ENCODE results near the gene GCNT1. TPM values are rescaled to one million over a fixed set of nuclear protein-coding genes. Genes with fewer than 3 reads are reported as not detected.

The GCNT1 gene
- total and polyA plus RNA-seq, 2 of the 4 experiments (the other 2 are of a cell fraction): 12.5 to 46.6 TPM

DNA sequence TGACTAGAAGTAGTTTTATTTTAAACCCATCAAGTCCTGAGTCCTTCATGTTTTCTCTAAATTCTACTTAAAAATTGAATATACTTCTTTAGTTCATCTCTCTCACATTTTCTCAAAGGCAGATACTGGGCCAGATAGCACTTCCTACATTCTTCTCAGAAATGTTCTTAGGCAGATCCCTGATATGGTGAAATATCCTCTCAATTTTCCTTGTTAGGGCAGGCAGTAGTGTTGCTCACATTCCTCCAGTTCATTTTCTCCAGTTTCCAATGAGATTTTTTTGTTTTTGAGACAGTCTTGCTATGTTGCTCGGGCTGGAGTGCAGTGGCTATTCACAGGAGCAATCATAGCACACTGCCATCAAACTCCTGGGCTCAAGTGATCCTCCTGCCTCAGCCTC is 5.7 kb downstream of the GCNT1 start:
- in situ Hi-C loops (cut with MboI; ENCODE audit: low sequenced_read_pairs): no loop called here
- H4K5ac ChIP-seq (ENCODE audit: low read depth, low read length): no peak overlapping the region
- no peak overlapping the region for H3K56ac ChIP-seq (ENCODE audit: extremely low read depth, insufficient read depth, low read length)
- no peak overlapping the region for H2BK20ac ChIP-seq (ENCODE audit: low read depth, low read length)
- H3K9me3 ChIP-seq (ENCODE audit: control insufficient read depth, insufficient read depth, low read length): no peaks in the 10 kb centered on the region
- dilution Hi-C loops (cut with HindIII; ENCODE audit: low sequenced_read_pairs, unreplicated experiment): no loop called here
- H3K36me3 ChIP-seq (ENCODE audit: control insufficient read depth, insufficient read depth, low read length): no peaks in the 10 kb centered on the region; the same call in 1 of the 2 replicates
- no peak overlapping the region for H3K27ac ChIP-seq (ENCODE audit: insufficient read depth, low read length)
- peaks cover 3% of the 10 kb centered on the region; the same call in 1 of the 2 replicates for H3K9me1 ChIP-seq (ENCODE audit: insufficient read depth, low read length)
- no peak for DNase-seq
- no TSS peak for BruUV-seq (replicated peaks)
- no peak overlapping the region for H3K4ac ChIP-seq (ENCODE audit: low read depth, low read length)
- no peak overlapping the region for H3K18ac ChIP-seq (ENCODE audit: low read depth, low read length)
- H2AK9ac ChIP-seq (replicated peaks; ENCODE audit: low read depth, low read length, poor library complexity): no peak overlapping the region
- H3K23ac ChIP-seq (ENCODE audit: low read depth, low read length): no peak overlapping the region
- no peak for ATAC-seq (ENCODE audit: low read depth)
- no peaks in the 10 kb centered on the region for H3K27me3 ChIP-seq (ENCODE audit: control insufficient read depth, insufficient read depth, low read length)
- intact Hi-C loops (cut with micrococcal nuclease): no loop called here
- no peak overlapping the region for H3K4me2 ChIP-seq (ENCODE audit: low read depth, low read length)
- ChIA-PET POLR2A (ENCODE audit: unreplicated experiment) (no interaction called here), CTCF (no interaction called here)
- no peak overlapping the region for H2BK15ac ChIP-seq (ENCODE audit: low read depth, low read length)
- H2AFZ ChIP-seq (replicated peaks; ENCODE audit: low read length, poor library complexity): no peak overlapping the region
- H3K14ac ChIP-seq (replicated peaks; ENCODE audit: low read depth, low read length): no peak overlapping the region
- no peak overlapping the region for H2BK120ac ChIP-seq (ENCODE audit: low read depth, low read length)
- H3K4me1 ChIP-seq (ENCODE audit: control insufficient read depth, insufficient read depth, low read length): peaks cover 5% of the 10 kb centered on the region; the same call in 1 of the 2 replicates
- peaks cover 3 to 12% of the 10 kb centered on the region in 2 experiments; a peak in 1 of 4 replicates for H3K79me1 ChIP-seq (ENCODE audit: low read depth in 1 of 2, low read length in 2 of 2)
- no peaks in the 10 kb centered on the region for H4K20me1 ChIP-seq (ENCODE audit: insufficient read depth, low read length)
- no peak overlapping the region for H3K4me3 ChIP-seq (ENCODE audit: insufficient read depth, low read depth, low read length)
- H3K9ac ChIP-seq (ENCODE audit: low read depth, low read length): no peak overlapping the region
- no peak overlapping the region for H2AK5ac ChIP-seq (ENCODE audit: low read depth, low read length)
- no CpG with 5 or more reads among the region's 1 CpG for WGBS, 2 experiments (ENCODE audit: extremely low coverage in 2 of 2, insufficient read length in 1 of 2)
- no peak overlapping the region for H4K91ac ChIP-seq (ENCODE audit: insufficient read depth, low read depth, low read length)
- no peak overlapping the region for H2BK5ac ChIP-seq (ENCODE audit: low read depth, low read length, poor library complexity, severe bottlenecking)
- H4K8ac ChIP-seq (ENCODE audit: low read depth in 2 of 2, low read length in 2 of 2): no peak overlapping the region
- TF ChIP-seq SMC3 (IDR thresholded peaks at IDR 0.05; ENCODE audit: low read depth, low read length) (no peak), MAFK (IDR thresholded peaks at IDR 0.05; ENCODE audit: low read depth, low read length) (no peak), RFX5 (IDR thresholded peaks at IDR 0.05; ENCODE audit: low read depth, low read length) (no peak), MAZ (IDR thresholded peaks at IDR 0.05; ENCODE audit: borderline replicate concordance, low read depth, low read length) (no peak), FOS (IDR thresholded peaks at IDR 0.05; ENCODE audit: low read depth, low read length) (no peak), RCOR1 (IDR thresholded peaks at IDR 0.05; ENCODE audit: insufficient replicate concordance, low read length) (no peak), RAD21 (IDR thresholded peaks at IDR 0.05; ENCODE audit: low read length) (no peak), CHD1 (IDR thresholded peaks at IDR 0.05; ENCODE audit: low read depth, low read length) (no peak), NFE2L2 (IDR thresholded peaks at IDR 0.05; ENCODE audit: low read depth, low read length) (no peak), BHLHE40 (IDR thresholded peaks at IDR 0.05; ENCODE audit: low read depth, low read length) (no peak), CEBPB (IDR thresholded peaks at IDR 0.05; ENCODE audit: low read depth, low read length) (no peak)
- TF ChIP-seq, protein P1, sequence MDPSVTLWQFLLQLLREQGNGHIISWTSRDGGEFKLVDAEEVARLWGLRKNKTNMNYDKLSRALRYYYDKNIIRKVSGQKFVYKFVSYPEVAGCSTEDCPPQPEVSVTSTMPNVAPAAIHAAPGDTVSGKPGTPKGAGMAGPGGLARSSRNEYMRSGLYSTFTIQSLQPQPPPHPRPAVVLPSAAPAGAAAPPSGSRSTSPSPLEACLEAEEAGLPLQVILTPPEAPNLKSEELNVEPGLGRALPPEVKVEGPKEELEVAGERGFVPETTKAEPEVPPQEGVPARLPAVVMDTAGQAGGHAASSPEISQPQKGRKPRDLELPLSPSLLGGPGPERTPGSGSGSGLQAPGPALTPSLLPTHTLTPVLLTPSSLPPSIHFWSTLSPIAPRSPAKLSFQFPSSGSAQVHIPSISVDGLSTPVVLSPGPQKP (IDR thresholded peaks at IDR 0.05; ENCODE audit: borderline replicate concordance, low read depth, low read length): no peak
- TF ChIP-seq, protein P2, sequence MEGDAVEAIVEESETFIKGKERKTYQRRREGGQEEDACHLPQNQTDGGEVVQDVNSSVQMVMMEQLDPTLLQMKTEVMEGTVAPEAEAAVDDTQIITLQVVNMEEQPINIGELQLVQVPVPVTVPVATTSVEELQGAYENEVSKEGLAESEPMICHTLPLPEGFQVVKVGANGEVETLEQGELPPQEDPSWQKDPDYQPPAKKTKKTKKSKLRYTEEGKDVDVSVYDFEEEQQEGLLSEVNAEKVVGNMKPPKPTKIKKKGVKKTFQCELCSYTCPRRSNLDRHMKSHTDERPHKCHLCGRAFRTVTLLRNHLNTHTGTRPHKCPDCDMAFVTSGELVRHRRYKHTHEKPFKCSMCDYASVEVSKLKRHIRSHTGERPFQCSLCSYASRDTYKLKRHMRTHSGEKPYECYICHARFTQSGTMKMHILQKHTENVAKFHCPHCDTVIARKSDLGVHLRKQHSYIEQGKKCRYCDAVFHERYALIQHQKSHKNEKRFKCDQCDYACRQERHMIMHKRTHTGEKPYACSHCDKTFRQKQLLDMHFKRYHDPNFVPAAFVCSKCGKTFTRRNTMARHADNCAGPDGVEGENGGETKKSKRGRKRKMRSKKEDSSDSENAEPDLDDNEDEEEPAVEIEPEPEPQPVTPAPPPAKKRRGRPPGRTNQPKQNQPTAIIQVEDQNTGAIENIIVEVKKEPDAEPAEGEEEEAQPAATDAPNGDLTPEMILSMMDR (conservative IDR thresholded peaks at IDR 0.05; ENCODE audit: low read depth, low read length): no peak
- TF ChIP-seq, protein P3, sequence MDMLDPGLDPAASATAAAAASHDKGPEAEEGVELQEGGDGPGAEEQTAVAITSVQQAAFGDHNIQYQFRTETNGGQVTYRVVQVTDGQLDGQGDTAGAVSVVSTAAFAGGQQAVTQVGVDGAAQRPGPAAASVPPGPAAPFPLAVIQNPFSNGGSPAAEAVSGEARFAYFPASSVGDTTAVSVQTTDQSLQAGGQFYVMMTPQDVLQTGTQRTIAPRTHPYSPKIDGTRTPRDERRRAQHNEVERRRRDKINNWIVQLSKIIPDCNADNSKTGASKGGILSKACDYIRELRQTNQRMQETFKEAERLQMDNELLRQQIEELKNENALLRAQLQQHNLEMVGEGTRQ (IDR thresholded peaks at IDR 0.05; ENCODE audit: low read depth, low read length): no peak
